ENCODE data around the gene NFE2.

The NFE2 gene

DNA sequence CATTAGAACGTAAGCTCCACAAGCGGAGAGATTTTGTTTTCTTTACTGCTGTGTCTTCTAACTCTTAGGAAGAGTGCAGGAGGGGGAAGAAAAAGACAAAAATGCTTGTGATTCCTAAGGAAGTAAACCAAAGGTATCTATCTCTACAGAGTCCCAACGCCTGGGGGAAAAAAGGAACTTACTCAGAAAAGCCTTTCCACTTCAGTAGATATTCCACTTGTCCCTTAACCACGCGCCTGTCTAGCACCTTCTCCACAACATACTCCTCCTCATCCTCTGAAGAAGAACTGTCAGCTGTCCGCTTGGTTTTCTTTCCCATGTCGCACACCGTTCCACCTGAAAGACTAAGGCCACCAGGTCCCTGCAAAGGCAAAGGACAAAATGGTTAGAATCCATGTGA lies 43.5 kb downstream of the NFE2 start:
- Histone ChIP-seq H3K4me3 (no peak overlapping the region), H3K27ac (peak overlapping the region; percentile 16 to 32)
- no peak for DNase-seq (ENCODE audit: low spot score)
- TF ChIP-seq, protein P1, sequence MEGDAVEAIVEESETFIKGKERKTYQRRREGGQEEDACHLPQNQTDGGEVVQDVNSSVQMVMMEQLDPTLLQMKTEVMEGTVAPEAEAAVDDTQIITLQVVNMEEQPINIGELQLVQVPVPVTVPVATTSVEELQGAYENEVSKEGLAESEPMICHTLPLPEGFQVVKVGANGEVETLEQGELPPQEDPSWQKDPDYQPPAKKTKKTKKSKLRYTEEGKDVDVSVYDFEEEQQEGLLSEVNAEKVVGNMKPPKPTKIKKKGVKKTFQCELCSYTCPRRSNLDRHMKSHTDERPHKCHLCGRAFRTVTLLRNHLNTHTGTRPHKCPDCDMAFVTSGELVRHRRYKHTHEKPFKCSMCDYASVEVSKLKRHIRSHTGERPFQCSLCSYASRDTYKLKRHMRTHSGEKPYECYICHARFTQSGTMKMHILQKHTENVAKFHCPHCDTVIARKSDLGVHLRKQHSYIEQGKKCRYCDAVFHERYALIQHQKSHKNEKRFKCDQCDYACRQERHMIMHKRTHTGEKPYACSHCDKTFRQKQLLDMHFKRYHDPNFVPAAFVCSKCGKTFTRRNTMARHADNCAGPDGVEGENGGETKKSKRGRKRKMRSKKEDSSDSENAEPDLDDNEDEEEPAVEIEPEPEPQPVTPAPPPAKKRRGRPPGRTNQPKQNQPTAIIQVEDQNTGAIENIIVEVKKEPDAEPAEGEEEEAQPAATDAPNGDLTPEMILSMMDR (IDR thresholded peaks at IDR 0.05): no peak

DNA sequence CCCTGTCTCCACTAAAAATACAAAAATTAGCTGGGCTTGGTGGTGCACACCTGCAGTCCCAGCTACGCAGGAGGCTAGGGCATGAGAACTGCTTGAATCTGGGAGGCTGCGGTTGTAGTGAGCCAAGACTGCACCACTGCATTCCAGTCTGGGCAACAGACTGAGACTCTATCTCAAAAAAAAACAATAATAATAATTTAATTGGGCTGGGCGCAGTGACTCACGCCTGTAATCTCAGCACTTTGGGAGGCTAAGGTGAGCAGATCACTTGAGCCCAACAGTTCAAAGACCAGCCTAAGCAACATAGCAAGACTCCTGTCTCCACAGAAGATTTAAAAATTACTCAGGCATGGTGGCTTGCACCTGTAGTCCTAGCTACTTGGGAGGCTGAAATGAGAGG lies 47.6 kb downstream of the NFE2 start:
- no peak for DNase-seq (ENCODE audit: low spot score)
- no peak overlapping the region for H3K4me3 ChIP-seq
- H3K27ac ChIP-seq: no peak overlapping the region
- TF ChIP-seq, protein P1 (IDR thresholded peaks at IDR 0.05): no peak

DNA sequence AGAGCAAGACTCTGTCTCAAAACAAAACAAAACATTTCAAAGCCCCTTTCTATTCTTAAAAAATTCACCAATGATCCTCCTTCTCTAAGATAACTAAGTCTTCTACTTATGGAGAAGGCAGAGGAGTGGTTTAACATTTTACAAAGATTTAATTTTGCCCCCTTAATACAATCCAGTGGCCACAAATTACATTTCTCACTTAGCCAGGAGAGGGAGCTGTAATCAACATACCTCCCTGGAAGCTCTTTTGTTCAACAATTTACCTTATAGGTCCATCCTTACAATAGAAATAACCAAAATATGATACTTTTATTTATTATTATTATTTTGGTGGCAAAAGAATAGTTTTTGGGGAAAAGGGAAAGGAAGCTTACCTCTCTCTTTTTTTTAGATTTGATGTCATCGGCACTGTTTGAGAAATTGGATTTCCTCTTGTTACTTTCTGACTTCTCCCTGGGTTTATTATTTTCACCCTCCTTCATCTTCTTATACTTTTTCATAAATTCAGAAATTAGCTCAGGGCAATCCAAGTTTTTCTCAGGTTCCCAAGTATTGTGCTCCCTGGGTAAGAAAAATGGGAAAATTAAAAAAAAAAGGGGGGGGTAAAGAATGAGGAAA lies 49.0 kb downstream of the NFE2 start:
- H3K27ac ChIP-seq: no peak overlapping the region
- TF ChIP-seq, protein P1 (IDR thresholded peaks at IDR 0.05): peak; percentile 14
- H3K4me3 ChIP-seq: no peak overlapping the region
- DNase-seq (ENCODE audit: low spot score): no peak

DNA sequence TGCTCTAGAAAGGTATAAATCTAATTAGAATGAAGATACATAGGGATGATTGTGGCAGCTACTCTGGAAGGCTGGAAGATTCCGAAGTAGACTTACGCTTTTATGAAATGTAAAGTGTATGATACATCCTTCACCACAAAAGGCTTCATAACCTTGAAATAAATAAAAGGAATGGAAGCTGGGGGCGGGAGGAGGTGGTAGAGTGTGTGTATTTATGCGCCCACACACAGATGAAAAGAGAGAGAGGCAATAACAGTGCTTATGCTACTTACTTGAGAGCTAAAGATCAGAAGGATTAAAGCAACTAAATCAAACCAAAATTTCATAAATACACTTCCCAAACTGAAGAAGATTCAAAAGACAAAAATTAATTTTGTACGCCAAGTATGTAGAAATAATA lies 51.3 kb downstream of the NFE2 start:
- Histone ChIP-seq H3K27ac (no peak overlapping the region), H3K4me3 (no peak overlapping the region)
- TF ChIP-seq, protein P1 (IDR thresholded peaks at IDR 0.05): no peak
- DNase-seq (ENCODE audit: low spot score): no peak

DNA sequence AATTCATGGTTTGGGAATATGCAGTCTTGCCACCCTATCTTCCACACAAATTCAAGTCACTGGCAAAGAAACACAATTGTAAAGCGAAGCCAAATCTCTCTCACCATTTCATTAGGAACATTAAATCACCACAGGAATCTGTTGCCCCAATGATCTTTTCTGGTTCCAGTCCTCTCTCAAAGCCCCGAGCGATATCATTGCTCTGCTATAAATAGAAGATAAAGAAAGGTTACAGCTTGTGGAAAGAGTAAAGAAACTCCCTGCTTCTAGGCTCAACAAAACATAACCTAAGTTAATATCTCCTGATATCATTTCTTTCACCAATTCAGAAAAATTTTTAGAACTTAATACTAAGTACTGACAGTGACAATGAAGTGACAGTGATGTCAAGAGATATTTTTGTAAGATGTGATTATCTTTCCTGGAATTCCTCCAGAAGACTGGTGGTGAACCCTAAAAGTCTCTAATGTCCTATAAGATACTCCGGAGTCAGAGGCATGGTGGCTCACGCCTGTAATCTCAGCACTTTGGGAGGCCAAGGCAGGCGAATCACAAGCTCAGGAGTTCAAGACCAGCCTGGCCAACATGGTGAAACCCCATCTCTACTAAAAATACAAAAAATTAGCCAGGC lies 54.7 kb downstream of the NFE2 start:
- Histone ChIP-seq H3K4me3 (no peak overlapping the region), H3K27ac (no peak overlapping the region)
- no peak for DNase-seq (ENCODE audit: low spot score)
- TF ChIP-seq, protein P1 (IDR thresholded peaks at IDR 0.05): no peak
